A549 (cell line): ENCODE measurements around the gene BACH1. TPM values are rescaled to one million over a fixed set of nuclear protein-coding genes. Genes with fewer than 3 reads are reported as not detected.
A peak's percentile ranks its signal among the peaks of the same experiment; 100 is the strongest.

Experiments used
- ATAC-seq, 2 experiments: fragments of 200-7000 bp in 1 of 2; fragments of >200 bp in 1 of 2; cut with Nextera tagmentation in 1 of 2; cut with Tn5 transposase in 1 of 2; 3 replicates each; pipeline versions ENCODE4 v1.8.0 to v1.9.1; 2018 to 2020; ENCODE audit warnings: mild to moderate bottlenecking in 1 of 2, moderate library complexity in 1 of 2
- CTCF ChIA-PET: fragments of 300-600 bp; sonication (Branson Sonifier 250); formaldehyde crosslinking; extraction: SDS; loops from one replicate; lab custom pipeline; 2021; ENCODE audit warnings: antibody characterized with exemption, inconsistent platforms; lab: Yijun Ruan, JAX
- POLR2A ChIA-PET: fragments of 350-600 bp; formaldehyde crosslinking; extraction: SDS; loops from one replicate; lab custom pipeline; 2021; ENCODE audit warnings: antibody characterized with exemption, inconsistent platforms; lab: Yijun Ruan, JAX
- DNase-seq, 2 experiments: peaks; one replicate each; pipeline versions ENCODE4 v3.0.0 to v3.0.0-alpha.2; 2011 to 2016; ENCODE audit warnings: low read depth in 1 of 2, low spot score in 1 of 2
- FAIRE-seq: peaks from 2 replicates; lab custom pipeline; 2011; peaks lifted over from hg19 to GRCh38; lab: Jason Lieb, UNC
- H3K27ac ChIP-seq, 2 experiments: fragments of >200 bp; sonication (Bioruptor Twin); formaldehyde crosslinking; 3 replicates each; pipeline ENCODE4 v1.5.1; 2016 to 2017
- H3K4me1 ChIP-seq: fragments of >200 bp; sonication (Bioruptor Twin); formaldehyde crosslinking; 3 replicates; pipeline ENCODE4 v1.6.1; 2016
- H3K4me2 ChIP-seq: fragments of >200 bp; sonication (Bioruptor Twin); formaldehyde crosslinking; 3 replicates; pipeline ENCODE4 v1.6.1; 2016
- H3K4me3 ChIP-seq: fragments of >200 bp; sonication (Bioruptor Twin); formaldehyde crosslinking; 3 replicates; pipeline ENCODE4 v1.5.1; 2016
- H3K9me3 ChIP-seq: fragments of >200 bp; sonication (Bioruptor Twin); formaldehyde crosslinking; 3 replicates; pipeline ENCODE4 v1.6.1; 2016
- BCL3 ChIP-seq: fragments of >200 bp; sonication (Bioruptor Twin); formaldehyde crosslinking; IDR thresholded peaks from 3 replicates; pipeline ENCODE4 v1.6.1; 2016
- BHLHE40 ChIP-seq: IDR thresholded peaks from 2 replicates; pipeline ENCODE4 v1.6.1; 2012; ENCODE audit warnings: low read depth, low read length, inconsistent platforms
- CBX2 ChIP-seq: fragments of 200-600 bp; sonication (generic); IDR thresholded peaks from 2 replicates; pipeline ENCODE4 v1.6.1; 2016; ENCODE audit warnings: low read depth, mild to moderate bottlenecking, borderline replicate concordance
- CHD2 ChIP-seq: fragments of 150-350 bp; IDR thresholded peaks from 2 replicates; pipeline ENCODE4 v1.6.1; 2014; ENCODE audit warnings: low read length; ENCODE audit not compliant: partially characterized antibody
- CHD4 ChIP-seq: fragments of 200-600 bp; sonication (generic); IDR thresholded peaks from 2 replicates; pipeline ENCODE4 v1.6.1; 2016; ENCODE audit warnings: antibody characterized with exemption, mild to moderate bottlenecking, borderline replicate concordance
- CTCF ChIP-seq: fragments of >200 bp; sonication (Bioruptor Twin); formaldehyde crosslinking; IDR thresholded peaks from 3 replicates; pipeline ENCODE4 v1.5.1; 2016
- EHF ChIP-seq: fragments of 250-450 bp; sonication (Bioruptor Pico); IDR thresholded peaks from 2 replicates; pipeline ENCODE4 v1.5.0; 2020; ENCODE audit warnings: mild to moderate bottlenecking
- EHMT2 ChIP-seq: fragments of 200-600 bp; sonication (generic); IDR thresholded peaks from 2 replicates; pipeline ENCODE4 v1.6.1; 2016; ENCODE audit warnings: antibody characterized with exemption, low read depth, mild to moderate bottlenecking, moderate library complexity
- ELK1 ChIP-seq: fragments of 150-350 bp; IDR thresholded peaks from 2 replicates; pipeline ENCODE4 v1.6.1; 2014; ENCODE audit warnings: low read depth, mild to moderate bottlenecking, low read length
- EP300 ChIP-seq, 2 experiments: fragments of >200 bp; sonication (Bioruptor Twin); formaldehyde crosslinking; IDR thresholded peaks; 2 replicates in 1 of 2; 3 replicates in 1 of 2; pipeline ENCODE4 v1.6.1; 2016 to 2017
- FOSB ChIP-seq: fragments of 250-450 bp; sonication (Bioruptor Pico); IDR thresholded peaks from 2 replicates; pipeline ENCODE4 v1.5.0; 2020; ENCODE audit warnings: mild to moderate bottlenecking, moderate library complexity
- FOSL2 ChIP-seq, 2 experiments: fragments of 450-650 bp in 1 of 2; fragments of >200 bp in 1 of 2; sonication (Bioruptor Twin) in 1 of 2; formaldehyde crosslinking; IDR thresholded peaks; 2 replicates each; pipeline versions ENCODE4 v1.5.0 to v1.6.1; 2016 to 2020; ENCODE audit warnings: mild to moderate bottlenecking in 1 of 2, moderate library complexity in 1 of 2
- HOXB13 ChIP-seq: fragments of 250-450 bp; sonication (Bioruptor Pico); IDR thresholded peaks from 2 replicates; pipeline ENCODE4 v1.5.0; 2020; ENCODE audit warnings: low read depth, mild to moderate bottlenecking, moderate library complexity
- HOXB5 ChIP-seq: fragments of 250-450 bp; sonication (Bioruptor Pico); IDR thresholded peaks from 2 replicates; pipeline ENCODE4 v1.5.0; 2020; ENCODE audit warnings: mild to moderate bottlenecking, moderate library complexity
- JUN ChIP-seq, 2 experiments: fragments of >200 bp; sonication (Bioruptor Twin); formaldehyde crosslinking; IDR thresholded peaks; 2 replicates in 1 of 2; 3 replicates in 1 of 2; pipeline ENCODE4 v1.6.1; 2016 to 2017
- KDM1A ChIP-seq: fragments of 200-600 bp; sonication (generic); IDR thresholded peaks from 2 replicates; pipeline ENCODE4 v1.6.1; 2016; ENCODE audit warnings: low read depth, mild to moderate bottlenecking
- MYC ChIP-seq: IDR thresholded peaks from 2 replicates; pipeline ENCODE4 v1.6.1; 2012; ENCODE audit warnings: mild to moderate bottlenecking, inconsistent platforms, low read length, improper control_type of control experiment, borderline replicate concordance
- NFE2L2 ChIP-seq: fragments of 150-350 bp; conservative IDR thresholded peaks from 2 replicates; pipeline ENCODE4 v1.6.1; 2014; ENCODE audit warnings: low read length
- NPAS2 ChIP-seq: fragments of 250-450 bp; sonication (Bioruptor Pico); IDR thresholded peaks from 2 replicates; pipeline ENCODE4 v1.8.0; 2022; ENCODE audit warnings: mild to moderate bottlenecking, moderate library complexity, borderline replicate concordance
- NR3C1 ChIP-seq: fragments of >200 bp; sonication (Bioruptor Twin); formaldehyde crosslinking; IDR thresholded peaks from 3 replicates; pipeline ENCODE4 v1.6.1; 2017
- RAD21 ChIP-seq, 2 experiments: fragments of >200 bp in 1 of 2; sonication (Bioruptor Twin) in 1 of 2; formaldehyde crosslinking in 1 of 2; IDR thresholded peaks in 1 of 2; conservative IDR thresholded peaks in 1 of 2; 2 replicates in 1 of 2; 3 replicates in 1 of 2; pipeline ENCODE4 v1.6.1; 2012 to 2018; ENCODE audit warnings: inconsistent platforms in 1 of 2
- SMC3 ChIP-seq: fragments of >200 bp; sonication (Bioruptor Twin); formaldehyde crosslinking; IDR thresholded peaks from 3 replicates; pipeline ENCODE4 v1.6.1; 2018; ENCODE audit warnings: inconsistent platforms
- ZNF302 ChIP-seq: fragments of 250-450 bp; sonication (Bioruptor Pico); IDR thresholded peaks from 2 replicates; pipeline ENCODE4 v1.9.0; 2021; ENCODE audit warnings: inconsistent platforms, mild to moderate bottlenecking, moderate library complexity
- WGBS: methylation state at CpG from one replicate; pipeline ENCODE4 v1.1.6; 2017; ENCODE audit errors: missing lambda C conversion rate; 5-methylcytosine and 5-hydroxymethylcytosine counted together
- polyA plus RNA-seq, 4 experiments: library from polyadenylated mRNA; depleted of rRNA in 3 of 4; stranded (reverse); fragments of >200 nt; fragmentation: RNase III in 1 of 4; extraction: RNeasy Plus Mini Kit Qiagen cat#74134 plus additional on column Dnase treatment in 1 of 4; gene quantifications; 2 replicates in 3 of 4; 3 replicates in 1 of 4; pipeline ENCODE4 v1.2.3, GENCODE V29; 2011 to 2017
- TF ChIP-seq, protein P1 (sequence below): IDR thresholded peaks from 2 replicates; pipeline ENCODE4 v1.6.1; 2012; ENCODE audit warnings: low read depth, borderline replicate concordance
- TF ChIP-seq, protein P2 (sequence below): fragments of 250-450 bp; sonication (Bioruptor Pico); IDR thresholded peaks from 2 replicates; pipeline ENCODE4 v1.5.0; 2020; ENCODE audit warnings: low read depth, mild to moderate bottlenecking, moderate library complexity

Gene BACH1
- polyA plus RNA-seq, 2 of the 4 experiments (the other 2 are of a cell fraction): 5.0 to 21.4 TPM

DNA sequence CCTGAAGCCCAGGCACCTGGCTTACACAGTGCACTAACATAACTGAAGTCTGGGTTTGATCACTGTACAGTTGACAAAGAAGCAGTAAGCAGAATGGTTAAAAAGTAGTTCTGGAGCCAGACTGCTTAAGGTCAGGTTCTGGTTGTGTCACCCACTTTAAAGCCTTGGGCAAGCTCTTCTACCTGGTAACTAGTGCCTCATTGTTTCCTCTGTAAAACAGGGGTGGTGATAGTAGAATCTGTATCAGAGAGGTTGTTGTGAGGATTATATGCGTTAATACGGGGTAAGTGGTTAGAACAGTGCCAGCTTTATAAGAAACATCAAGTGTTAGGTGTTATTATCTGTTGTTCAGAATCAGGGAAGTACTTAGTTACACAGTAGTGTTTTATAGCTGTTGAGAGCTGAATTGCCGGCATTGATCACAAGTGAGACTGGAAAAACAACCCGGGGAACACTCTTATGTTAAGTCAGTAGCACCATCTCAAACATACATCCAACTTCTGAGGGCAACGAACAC, 3.7 kb downstream of the BACH1 start:
- no peak for FAIRE-seq
- WGBS: 68% methylated on average over 5 of the region's 5 CpGs
- Histone ChIP-seq H3K4me3 (no peak overlapping the region), H3K4me1 (peaks cover 48% of the 10 kb centered on the region), H3K27ac (no peak overlapping the region), H3K9me3 (no peaks in the 10 kb centered on the region), H3K4me2 (peak overlapping the region; percentile 85)
- no peak for DNase-seq
- TF ChIP-seq HOXB5 (CRISPR knock-in tag) (no peak), CHD2 (no peak), RAD21 (conservative IDR thresholded peaks at IDR 0.05 in 1 of 2, IDR thresholded peaks at IDR 0.05 in 1 of 2) (no peak), KDM1A (no peak), HOXB13 (CRISPR knock-in tag) (no peak), ZNF302 (CRISPR knock-in tag) (no peak)
- TF ChIP-seq, protein P1, sequence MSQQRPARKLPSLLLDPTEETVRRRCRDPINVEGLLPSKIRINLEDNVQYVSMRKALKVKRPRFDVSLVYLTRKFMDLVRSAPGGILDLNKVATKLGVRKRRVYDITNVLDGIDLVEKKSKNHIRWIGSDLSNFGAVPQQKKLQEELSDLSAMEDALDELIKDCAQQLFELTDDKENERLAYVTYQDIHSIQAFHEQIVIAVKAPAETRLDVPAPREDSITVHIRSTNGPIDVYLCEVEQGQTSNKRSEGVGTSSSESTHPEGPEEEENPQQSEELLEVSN: no peak
- ChIA-PET CTCF (interaction anchor here (1.0 to 5.8 kb wide), 2 partner anchors 46 to 138 kb away, joined by 3 to 35 read pairs; no protein-coding TSS in a partner anchor), POLR2A (no interaction called here)
- ATAC-seq: no peak

- WGBS: 53% methylated on average over 2 of the region's 2 CpGs
- H3K27ac ChIP-seq: no peak overlapping the region
- H3K4me2 ChIP-seq: peak overlapping the region; percentile 85; the same call in 2 of the 3 replicates
- no peaks in the 10 kb centered on the region for H3K9me3 ChIP-seq
- H3K4me3 ChIP-seq: no peak overlapping the region
- no peak for DNase-seq
- ChIA-PET CTCF (interaction anchor here (0.6 to 0.9 kb wide), 2 partner anchors 45 to 66 kb away, joined by 3 read pairs; no protein-coding TSS in a partner anchor), POLR2A (no interaction called here)
- H3K4me1 ChIP-seq: peaks cover 45% of the 10 kb centered on the region
- ATAC-seq: no peak
- TF ChIP-seq NR3C1: no peak
- no peak for TF ChIP-seq MYC
- no peak for TF ChIP-seq EHF (CRISPR knock-in tag)
- FAIRE-seq: no peak
These were observed 4.6 kb downstream of the BACH1 start for GRCh38 chr21:29303288-29303687.

- POLR2A ChIA-PET: no interaction called here
- TF ChIP-seq NR3C1 (no peak), EP300 (IDR thresholded peaks at IDR 0.05) (no peak), BHLHE40 (no peak), NPAS2 (CRISPR knock-in tag) (no peak), ELK1 (no peak), HOXB5 (CRISPR knock-in tag) (no peak), MYC (no peak), CBX2 (no peak), JUN (IDR thresholded peaks at IDR 0.05) (no peak), CHD2 (no peak), BCL3 (no peak), CTCF (no peak), RAD21 (conservative IDR thresholded peaks at IDR 0.05 in 1 of 2, IDR thresholded peaks at IDR 0.05 in 1 of 2) (no peak), FOSL2 (IDR thresholded peaks at IDR 0.05) (no peak), FOSL2 (CRISPR knock-in tag; IDR thresholded peaks at IDR 0.05) (no peak), CHD4 (no peak), NFE2L2 (no peak), EHMT2 (no peak), FOSB (no peak), SMC3 (no peak)
- TF ChIP-seq, protein P2, sequence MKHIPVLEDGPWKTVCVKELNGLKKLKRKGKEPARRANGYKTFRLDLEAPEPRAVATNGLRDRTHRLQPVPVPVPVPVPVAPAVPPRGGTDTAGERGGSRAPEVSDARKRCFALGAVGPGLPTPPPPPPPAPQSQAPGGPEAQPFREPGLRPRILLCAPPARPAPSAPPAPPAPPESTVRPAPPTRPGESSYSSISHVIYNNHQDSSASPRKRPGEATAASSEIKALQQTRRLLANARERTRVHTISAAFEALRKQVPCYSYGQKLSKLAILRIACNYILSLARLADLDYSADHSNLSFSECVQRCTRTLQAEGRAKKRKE (CRISPR knock-in tag): no peak
- TF ChIP-seq, all 56 proteins: peak for 0
- CTCF ChIA-PET: interaction anchor here (1.0 kb wide), 1 partner anchor 140 kb away, joined by 3 read pairs; no protein-coding TSS in a partner anchor
- Histone ChIP-seq H3K27ac (no peak overlapping the region), H3K4me3 (no peak overlapping the region), H3K9me3 (no peaks in the 10 kb centered on the region), H3K4me2 (no peak overlapping the region), H3K4me1 (peaks cover 45% of the 10 kb centered on the region)
- FAIRE-seq: no peak
- WGBS: 73% methylated on average over 2 of the region's 2 CpGs
- DNase-seq: no peak
- ATAC-seq: no peak
These were observed 5.9 kb downstream of the BACH1 start for GRCh38 chr21:29304597-29304996.
